ENCODE measurements around the gene HMGB3.

DNA sequence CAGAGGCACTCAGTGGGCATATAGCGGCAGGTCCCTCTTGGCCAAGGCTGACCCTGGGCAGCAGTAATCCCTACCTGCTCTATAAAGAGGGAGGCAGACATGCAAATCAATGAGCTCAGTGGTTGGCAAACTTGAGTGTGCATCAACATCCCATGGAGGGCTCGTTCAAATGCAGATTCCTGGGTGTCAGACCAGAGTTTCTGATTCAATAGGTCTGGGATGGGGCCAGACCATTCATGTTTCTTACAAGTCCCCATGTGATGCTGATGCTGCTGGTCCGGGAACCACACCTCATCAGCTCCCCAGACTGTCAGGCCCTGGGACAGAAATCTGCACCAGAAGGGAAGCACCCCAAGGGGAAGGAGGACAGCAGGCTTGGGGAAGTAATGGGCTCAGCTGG is 38.9 kb upstream of the HMGB3 start:
- TF ChIP-seq, protein P1, sequence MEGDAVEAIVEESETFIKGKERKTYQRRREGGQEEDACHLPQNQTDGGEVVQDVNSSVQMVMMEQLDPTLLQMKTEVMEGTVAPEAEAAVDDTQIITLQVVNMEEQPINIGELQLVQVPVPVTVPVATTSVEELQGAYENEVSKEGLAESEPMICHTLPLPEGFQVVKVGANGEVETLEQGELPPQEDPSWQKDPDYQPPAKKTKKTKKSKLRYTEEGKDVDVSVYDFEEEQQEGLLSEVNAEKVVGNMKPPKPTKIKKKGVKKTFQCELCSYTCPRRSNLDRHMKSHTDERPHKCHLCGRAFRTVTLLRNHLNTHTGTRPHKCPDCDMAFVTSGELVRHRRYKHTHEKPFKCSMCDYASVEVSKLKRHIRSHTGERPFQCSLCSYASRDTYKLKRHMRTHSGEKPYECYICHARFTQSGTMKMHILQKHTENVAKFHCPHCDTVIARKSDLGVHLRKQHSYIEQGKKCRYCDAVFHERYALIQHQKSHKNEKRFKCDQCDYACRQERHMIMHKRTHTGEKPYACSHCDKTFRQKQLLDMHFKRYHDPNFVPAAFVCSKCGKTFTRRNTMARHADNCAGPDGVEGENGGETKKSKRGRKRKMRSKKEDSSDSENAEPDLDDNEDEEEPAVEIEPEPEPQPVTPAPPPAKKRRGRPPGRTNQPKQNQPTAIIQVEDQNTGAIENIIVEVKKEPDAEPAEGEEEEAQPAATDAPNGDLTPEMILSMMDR (IDR thresholded peaks at IDR 0.05): no peak
- TF ChIP-seq FOXK1 (CRISPR knock-in tag; IDR thresholded peaks at IDR 0.05): no peak
- TF ChIP-seq, protein P2, sequence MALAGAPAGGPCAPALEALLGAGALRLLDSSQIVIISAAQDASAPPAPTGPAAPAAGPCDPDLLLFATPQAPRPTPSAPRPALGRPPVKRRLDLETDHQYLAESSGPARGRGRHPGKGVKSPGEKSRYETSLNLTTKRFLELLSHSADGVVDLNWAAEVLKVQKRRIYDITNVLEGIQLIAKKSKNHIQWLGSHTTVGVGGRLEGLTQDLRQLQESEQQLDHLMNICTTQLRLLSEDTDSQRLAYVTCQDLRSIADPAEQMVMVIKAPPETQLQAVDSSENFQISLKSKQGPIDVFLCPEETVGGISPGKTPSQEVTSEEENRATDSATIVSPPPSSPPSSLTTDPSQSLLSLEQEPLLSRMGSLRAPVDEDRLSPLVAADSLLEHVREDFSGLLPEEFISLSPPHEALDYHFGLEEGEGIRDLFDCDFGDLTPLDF (CRISPR knock-in tag; IDR thresholded peaks at IDR 0.05): no peak
- TF ChIP-seq NFYB (CRISPR knock-in tag; conservative IDR thresholded peaks at IDR 0.05; ENCODE audit: low read depth): no peak
- no peak for TF ChIP-seq KAT7 (CRISPR knock-in tag; IDR thresholded peaks at IDR 0.05; ENCODE audit: borderline replicate concordance)
- TF ChIP-seq CREB1 (CRISPR knock-in tag; IDR thresholded peaks at IDR 0.05): no peak
- TF ChIP-seq SMAD4 (CRISPR knock-in tag; IDR thresholded peaks at IDR 0.05): no peak
- TF ChIP-seq JUN (CRISPR knock-in tag; IDR thresholded peaks at IDR 0.05): no peak
- TF ChIP-seq NR3C1 (CRISPR knock-in tag; conservative IDR thresholded peaks at IDR 0.05; ENCODE audit: low read depth): no peak
- no peak for TF ChIP-seq ESRRA (CRISPR knock-in tag; IDR thresholded peaks at IDR 0.05; ENCODE audit: borderline replicate concordance)
- TF ChIP-seq, protein P3, sequence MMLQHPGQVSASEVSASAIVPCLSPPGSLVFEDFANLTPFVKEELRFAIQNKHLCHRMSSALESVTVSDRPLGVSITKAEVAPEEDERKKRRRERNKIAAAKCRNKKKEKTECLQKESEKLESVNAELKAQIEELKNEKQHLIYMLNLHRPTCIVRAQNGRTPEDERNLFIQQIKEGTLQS (CRISPR knock-in tag; conservative IDR thresholded peaks at IDR 0.05): no peak
- TF ChIP-seq, protein P4, sequence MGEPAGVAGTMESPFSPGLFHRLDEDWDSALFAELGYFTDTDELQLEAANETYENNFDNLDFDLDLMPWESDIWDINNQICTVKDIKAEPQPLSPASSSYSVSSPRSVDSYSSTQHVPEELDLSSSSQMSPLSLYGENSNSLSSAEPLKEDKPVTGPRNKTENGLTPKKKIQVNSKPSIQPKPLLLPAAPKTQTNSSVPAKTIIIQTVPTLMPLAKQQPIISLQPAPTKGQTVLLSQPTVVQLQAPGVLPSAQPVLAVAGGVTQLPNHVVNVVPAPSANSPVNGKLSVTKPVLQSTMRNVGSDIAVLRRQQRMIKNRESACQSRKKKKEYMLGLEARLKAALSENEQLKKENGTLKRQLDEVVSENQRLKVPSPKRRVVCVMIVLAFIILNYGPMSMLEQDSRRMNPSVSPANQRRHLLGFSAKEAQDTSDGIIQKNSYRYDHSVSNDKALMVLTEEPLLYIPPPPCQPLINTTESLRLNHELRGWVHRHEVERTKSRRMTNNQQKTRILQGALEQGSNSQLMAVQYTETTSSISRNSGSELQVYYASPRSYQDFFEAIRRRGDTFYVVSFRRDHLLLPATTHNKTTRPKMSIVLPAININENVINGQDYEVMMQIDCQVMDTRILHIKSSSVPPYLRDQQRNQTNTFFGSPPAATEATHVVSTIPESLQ (CRISPR knock-in tag; IDR thresholded peaks at IDR 0.05): no peak

Measured in WTC11 (cell line).